GM19239 (cell line): ENCODE results near the gene KCNG1.
A peak's percentile ranks its signal among the peaks of the same experiment; 100 is the strongest.
"Not testable (repeated sequence)": the region's sequence is repeated elsewhere in the genome, so short reads cannot be mapped to it uniquely, and the experiment has no call there.

Experiments used
- DNase-seq: peaks from one replicate; pipeline ENCODE4 v3.0.0; 2011; ENCODE audit warnings: low spot score; ENCODE audit not compliant: insufficient read length
- FAIRE-seq: peaks from 2 replicates; lab custom pipeline; 2011; peaks lifted over from hg19 to GRCh38; lab: Jason Lieb, UNC

The KCNG1 gene

GRCh38 chr20:50992733-50993457, 30.0 kb downstream of the KCNG1 start:
- no peak for FAIRE-seq
- peak; percentile 59 for DNase-seq

GRCh38 chr20:50992336-50992732, 30.6 kb downstream of the KCNG1 start:
- FAIRE-seq, result no peak
- no peak for DNase-seq

GRCh38 chr20:50991076-50991475, 31.8 kb downstream of the KCNG1 start:
- DNase-seq, result no peak
- no peak for FAIRE-seq

GRCh38 chr20:50987493-50988210, 35.3 kb downstream of the KCNG1 start:
- DNase-seq (peak; percentile 65), FAIRE-seq (peak; percentile 63)

GRCh38 chr20:50983321-50983720, 39.6 kb downstream of the KCNG1 start:
- no peak for DNase-seq
- no peak for FAIRE-seq

- FAIRE-seq (no peak), DNase-seq (no peak)
These were observed 40.5 kb downstream of the KCNG1 start for GRCh38 chr20:50982363-50982762.

GRCh38 chr20:50981714-50982048, 41.2 kb downstream of the KCNG1 start:
- FAIRE-seq, result no peak
- DNase-seq, result no peak

- DNase-seq (peak; percentile 59), FAIRE-seq (peak; percentile 51)
These were observed 41.8 kb downstream of the KCNG1 start for GRCh38 chr20:50980851-50981713.

- FAIRE-seq (no peak), DNase-seq (no peak)
These were observed 42.7 kb downstream of the KCNG1 start for GRCh38 chr20:50980071-50980681.

GRCh38 chr20:50978533-50978932, 44.4 kb downstream of the KCNG1 start:
- not testable (repeated sequence) for FAIRE-seq, DNase-seq

GRCh38 chr20:50977066-50978021, 45.6 kb downstream of the KCNG1 start:
- no peak for DNase-seq
- FAIRE-seq, result no peak

GRCh38 chr20:50975701-50976330, 47.1 kb downstream of the KCNG1 start:
- no peak for FAIRE-seq

GRCh38 chr20:50969912-50970311, 53.0 kb downstream of the KCNG1 start:
- FAIRE-seq, result no peak
- DNase-seq, result no peak

More at GRCh38 chr20:50975701-50976330, 47.1 kb downstream of the KCNG1 start:
- no peak for DNase-seq

GRCh38 chr20:50969435-50969834, 53.5 kb downstream of the KCNG1 start:
- no peak for FAIRE-seq

GRCh38 chr20:50968289-50968688, 54.6 kb downstream of the KCNG1 start:
- DNase-seq (no peak), FAIRE-seq (no peak)

More at GRCh38 chr20:50969435-50969834, 53.5 kb downstream of the KCNG1 start:
- DNase-seq, result no peak

GRCh38 chr20:50967586-50967985, 55.3 kb downstream of the KCNG1 start:
- FAIRE-seq (no peak), DNase-seq (no peak)

GRCh38 chr20:50959543-50960126, 63.3 kb downstream of the KCNG1 start:
- FAIRE-seq (no peak), DNase-seq (no peak)
